Brain microvascular endothelial cell (primary cell): ENCODE data around the gene MID1.

ENCODE experiments used
- DNase-seq: peaks from one replicate; pipeline ENCODE4 v3.0.0-alpha.2; 2020
- H3K27ac ChIP-seq: fragments of 250-450 bp; sonication (Bioruptor Pico); 2 replicates; pipeline ENCODE4 v1.5.1; 2020; ENCODE audit warnings: mild to moderate bottlenecking, moderate library complexity
- H3K27me3 ChIP-seq: fragments of 250-450 bp; sonication (Bioruptor Pico); replicated peaks from 2 replicates; pipeline ENCODE4 v1.5.1; 2020; ENCODE audit warnings: mild to moderate bottlenecking
- H3K36me3 ChIP-seq: fragments of 250-450 bp; sonication (Bioruptor Pico); replicated peaks from 2 replicates; pipeline ENCODE4 v1.5.1; 2020; ENCODE audit warnings: mild to moderate bottlenecking
- H3K4me3 ChIP-seq: 2 replicates; pipeline ENCODE4 v1.5.1; 2011; ENCODE audit warnings: low read depth, mild to moderate bottlenecking, control low read depth, low read length, moderate library complexity
- CTCF ChIP-seq: IDR thresholded peaks from 2 replicates; pipeline ENCODE4 v1.5.1; 2011; ENCODE audit warnings: low read depth, mild to moderate bottlenecking, moderate library complexity, low read length, control low read depth, inconsistent platforms; ENCODE audit errors: missing control alignments
- in situ Hi-C: cut with HindIII; loops from 2 replicates; pipeline ENCODE4 v1.10.0; 2017; ENCODE audit warnings: low sequenced_read_pairs, low pct_ligation_motif_present

The MID1 gene

GRCh38 chrX:10404436-10404835 is 215.9 kb downstream of the MID1 start:
- DNase-seq = no peak
- in situ Hi-C loops = no loop called here

GRCh38 chrX:10401239-10401638 is 219.1 kb downstream of the MID1 start:
- DNase-seq = no peak
- H3K27me3 ChIP-seq = no peaks in the 10 kb centered on the region
- H3K4me3 ChIP-seq = no peak overlapping the region
- in situ Hi-C loops = no loop called here
- no peak overlapping the region for H3K27ac ChIP-seq
- H3K36me3 ChIP-seq = no peaks in the 10 kb centered on the region
- peak; percentile 15 for TF ChIP-seq CTCF

More at GRCh38 chrX:10404436-10404835, 215.9 kb downstream of the MID1 start:
- Histone ChIP-seq H3K27me3 (no peaks in the 10 kb centered on the region), H3K4me3 (no peak overlapping the region), H3K27ac (no peak overlapping the region), H3K36me3 (no peaks in the 10 kb centered on the region)
- no peak for TF ChIP-seq CTCF

- DNase-seq = peak; percentile 2
- no peaks in the 10 kb centered on the region for H3K27me3 ChIP-seq
- no peak for TF ChIP-seq CTCF
- no peak overlapping the region for H3K4me3 ChIP-seq
- in situ Hi-C loops = no loop called here
- no peaks in the 10 kb centered on the region for H3K36me3 ChIP-seq
- no peak overlapping the region for H3K27ac ChIP-seq
Observed at GRCh38 chrX:10399043-10399741, 221.2 kb downstream of the MID1 start.

- no peak for DNase-seq
- no peak for TF ChIP-seq CTCF
- H3K27me3 ChIP-seq = no peaks in the 10 kb centered on the region
- no peak overlapping the region for H3K4me3 ChIP-seq
- no peaks in the 10 kb centered on the region for H3K36me3 ChIP-seq
- in situ Hi-C loops = no loop called here
- H3K27ac ChIP-seq = no peak overlapping the region
Observed at GRCh38 chrX:10398215-10398614, 222.2 kb downstream of the MID1 start.

- TF ChIP-seq CTCF = no peak
- H3K27ac ChIP-seq = no peak overlapping the region
- H3K36me3 ChIP-seq = no peaks in the 10 kb centered on the region
- in situ Hi-C loops = no loop called here
- DNase-seq = no peak
- H3K4me3 ChIP-seq = no peak overlapping the region
- H3K27me3 ChIP-seq = no peaks in the 10 kb centered on the region
Observed at GRCh38 chrX:10397349-10397748, 223.0 kb downstream of the MID1 start.

GRCh38 chrX:10395643-10396042 is 224.7 kb downstream of the MID1 start:
- no peaks in the 10 kb centered on the region for H3K36me3 ChIP-seq
- in situ Hi-C loops = no loop called here
- no peak overlapping the region for H3K4me3 ChIP-seq
- H3K27ac ChIP-seq = no peak overlapping the region
- no peak for DNase-seq
- no peak for TF ChIP-seq CTCF
- H3K27me3 ChIP-seq = no peaks in the 10 kb centered on the region
